Measurements from ENCODE around the gene FAM32A.
"Not testable (repeated sequence)": the region's sequence is repeated elsewhere in the genome, so short reads cannot be mapped to it uniquely, and the experiment has no call there.

Gene FAM32A

DNA sequence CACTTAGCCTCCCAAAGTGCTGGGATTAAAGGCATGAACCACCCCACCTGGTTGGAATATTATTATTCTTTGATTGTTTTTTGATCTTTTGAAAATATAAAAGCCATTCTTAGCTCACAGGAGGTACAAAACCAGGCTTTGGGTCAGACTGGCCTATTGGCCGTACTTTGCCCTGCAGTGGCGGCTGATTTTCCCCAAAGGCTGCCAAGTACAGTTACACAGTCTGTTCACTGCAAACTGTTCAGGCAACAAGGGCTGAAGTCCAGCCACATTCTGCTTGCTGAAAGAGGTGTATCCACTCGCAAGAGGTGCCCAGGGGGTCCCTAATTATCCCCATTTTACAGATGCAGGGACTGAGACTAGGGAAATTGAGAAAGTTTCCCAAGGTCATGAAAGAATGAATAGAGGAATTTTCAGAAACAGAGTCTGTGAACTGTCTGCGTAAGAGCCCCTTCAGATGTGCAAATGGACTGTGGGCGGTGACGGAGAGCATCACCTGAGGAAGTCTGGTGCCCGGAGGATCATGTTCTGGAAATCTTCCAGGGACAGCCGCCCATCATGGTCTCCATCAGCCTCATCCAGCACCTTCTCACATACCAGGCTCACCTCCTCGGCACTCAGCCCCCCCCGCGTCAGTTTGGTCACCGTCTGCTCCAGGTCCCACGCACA lies 20.9 kb upstream of the FAM32A start:
- no peak for DNase-seq (ENCODE audit: low read depth in 2 of 2)

- no peak for DNase-seq (ENCODE audit: low read depth in 2 of 2)
Observed at GRCh38 chr19:16166417-16166816, 18.8 kb upstream of the FAM32A start.

DNA sequence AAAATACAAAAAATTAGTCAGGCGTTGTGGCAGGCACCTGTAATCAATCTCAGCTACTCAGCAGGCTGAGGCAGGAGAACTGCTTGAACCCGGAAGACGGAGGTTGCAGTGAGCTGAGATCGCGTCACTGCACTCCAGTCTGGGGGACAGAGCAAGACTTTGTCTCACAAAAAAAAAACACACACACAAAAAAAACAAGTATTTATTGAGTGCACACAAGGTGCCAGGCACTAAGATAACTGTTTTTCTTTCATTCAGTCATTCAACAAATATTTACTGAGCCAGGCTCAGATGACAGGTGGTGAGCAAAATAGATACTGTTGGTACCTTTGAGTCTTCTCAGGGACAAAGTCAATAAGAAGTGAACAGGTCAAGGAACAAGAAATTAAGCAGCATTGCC lies 18.2 kb upstream of the FAM32A start:
- DNase-seq (ENCODE audit: low read depth in 2 of 2), result no peak

GRCh38 chr19:16168465-16169081 lies 16.6 kb upstream of the FAM32A start:
- no peak for DNase-seq (ENCODE audit: low read depth in 2 of 2)

DNA sequence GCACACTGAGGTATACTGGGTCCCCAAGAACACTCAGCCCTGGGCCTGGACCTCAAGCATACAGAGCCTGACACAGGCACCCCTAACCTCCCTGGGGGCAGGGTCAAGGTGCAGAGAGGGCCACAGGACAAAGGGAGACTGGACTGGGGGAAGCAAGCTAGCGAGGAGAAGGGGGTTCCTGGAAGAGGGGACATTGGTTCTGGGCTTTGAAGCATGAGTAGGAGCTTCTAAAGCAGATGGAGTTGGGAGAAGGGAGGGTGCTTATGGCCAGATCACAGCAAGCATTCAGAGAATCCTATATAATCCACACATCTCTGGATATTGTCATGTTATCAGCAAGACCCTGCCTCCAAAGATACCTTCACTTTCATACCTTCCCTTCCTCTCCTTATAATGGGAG lies 15.1 kb upstream of the FAM32A start:
- no peak for DNase-seq (ENCODE audit: low read depth in 2 of 2)

GRCh38 chr19:16175954-16176353 lies 9.3 kb upstream of the FAM32A start:
- no peak for DNase-seq (ENCODE audit: low read depth in 2 of 2)

DNA sequence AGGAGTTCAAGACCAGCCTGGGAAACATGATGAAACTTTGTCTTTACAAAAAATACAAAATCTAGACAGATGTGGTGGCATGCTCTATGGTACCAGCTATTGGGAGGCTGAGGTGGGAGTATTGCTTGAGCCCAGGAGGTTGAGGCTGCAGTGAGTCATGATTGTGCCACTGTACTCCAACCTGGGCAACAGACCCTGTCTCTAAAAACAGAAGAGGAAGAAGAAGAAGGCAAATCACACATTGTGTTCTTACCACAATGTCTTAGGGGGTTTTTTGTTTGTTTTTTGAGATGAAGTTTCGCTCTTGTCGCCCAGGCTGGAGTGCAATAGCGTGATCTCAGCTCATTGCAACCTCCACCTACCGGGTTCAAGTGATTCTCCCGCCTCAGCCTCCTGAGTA lies 6.3 kb upstream of the FAM32A start:
- DNase-seq (ENCODE audit: low read depth in 2 of 2), result not testable (repeated sequence)

DNA sequence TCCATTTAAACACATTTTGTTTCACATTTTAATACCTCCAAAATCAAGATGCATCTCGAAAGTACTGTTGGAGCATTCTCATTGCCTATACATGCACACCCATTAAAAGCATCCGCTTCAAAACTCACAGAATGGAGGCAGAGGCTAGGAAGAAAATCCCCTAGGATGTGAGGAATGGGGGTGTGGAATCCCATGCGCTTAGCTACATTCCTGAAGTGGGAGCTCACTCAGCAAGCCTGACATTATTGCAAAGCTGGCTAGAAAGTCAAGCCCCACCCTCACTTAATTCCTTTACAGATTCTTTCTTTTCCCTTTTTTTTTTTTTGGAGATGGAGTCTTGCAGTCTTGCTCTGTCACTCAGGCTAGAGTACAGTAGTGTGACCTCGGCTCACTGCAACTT lies 4.6 kb upstream of the FAM32A start:
- DNase-seq (ENCODE audit: low read depth in 2 of 2), result no peak

DNA sequence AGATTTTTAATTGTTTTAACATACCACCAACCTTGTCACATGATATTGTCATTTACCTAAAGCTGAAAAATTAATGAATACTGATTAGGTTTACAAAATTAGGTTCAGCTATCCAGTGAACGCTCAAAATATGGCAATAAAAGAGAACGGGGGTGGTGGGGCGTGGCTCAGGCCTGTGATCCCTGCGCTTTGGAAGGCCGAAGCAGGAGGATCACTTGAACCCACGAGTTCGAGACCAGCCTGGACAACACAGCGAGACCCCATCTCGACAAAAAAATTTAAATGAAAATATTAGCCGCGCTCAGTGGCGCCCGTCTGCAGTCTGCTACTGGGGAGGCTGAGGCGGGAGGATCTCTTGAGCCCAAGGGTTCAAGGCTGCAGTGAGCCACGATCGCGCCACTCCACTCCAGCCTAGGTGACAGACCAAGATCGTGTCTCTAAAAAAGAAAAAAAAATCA lies 516 bp upstream of the FAM32A start:
- DNase-seq (ENCODE audit: low read depth in 2 of 2), result no peak

DNA sequence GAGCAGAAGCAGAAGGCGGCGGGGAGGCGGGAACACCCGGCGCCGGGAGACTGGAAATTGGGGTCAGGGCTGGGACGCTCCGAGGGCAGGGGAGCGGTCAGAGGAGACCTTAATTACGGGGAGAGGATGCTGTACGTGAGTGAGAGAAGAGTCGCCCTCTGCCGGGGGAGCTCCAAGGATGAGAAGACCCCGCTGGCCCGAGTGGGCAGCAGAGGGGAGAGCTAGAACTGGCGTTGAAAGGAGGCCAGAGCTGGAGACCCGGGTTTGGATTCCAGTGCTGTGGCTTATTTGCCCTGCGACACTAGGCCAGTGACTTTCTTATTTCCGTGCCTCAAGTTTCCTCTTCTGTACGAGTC lies 536 bp downstream of the FAM32A start:
- peak in 1 of 2 donors; percentile 27 for DNase-seq (ENCODE audit: low read depth in 2 of 2)

DNA sequence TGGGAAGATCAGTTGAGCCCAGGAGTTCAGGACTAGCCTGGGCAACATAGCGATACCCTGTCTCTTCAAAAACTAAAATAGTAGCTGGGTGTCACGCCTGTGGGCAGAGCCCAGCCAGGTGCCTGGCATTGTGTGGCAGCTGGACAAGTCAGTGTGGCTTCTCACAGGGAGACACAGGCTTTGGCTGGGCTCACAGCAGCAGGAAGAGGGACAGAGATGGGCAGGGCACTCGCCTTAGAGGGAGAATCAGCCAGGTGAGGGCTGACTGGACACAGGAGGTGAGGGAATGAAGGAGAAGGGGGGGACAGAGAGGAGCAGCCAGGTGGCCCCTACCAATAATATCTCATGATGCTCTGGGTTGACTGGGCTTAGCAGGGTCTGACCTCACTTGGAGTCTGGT lies 3.3 kb downstream of the FAM32A start:
- no peak for DNase-seq (ENCODE audit: low read depth in 2 of 2)

DNA sequence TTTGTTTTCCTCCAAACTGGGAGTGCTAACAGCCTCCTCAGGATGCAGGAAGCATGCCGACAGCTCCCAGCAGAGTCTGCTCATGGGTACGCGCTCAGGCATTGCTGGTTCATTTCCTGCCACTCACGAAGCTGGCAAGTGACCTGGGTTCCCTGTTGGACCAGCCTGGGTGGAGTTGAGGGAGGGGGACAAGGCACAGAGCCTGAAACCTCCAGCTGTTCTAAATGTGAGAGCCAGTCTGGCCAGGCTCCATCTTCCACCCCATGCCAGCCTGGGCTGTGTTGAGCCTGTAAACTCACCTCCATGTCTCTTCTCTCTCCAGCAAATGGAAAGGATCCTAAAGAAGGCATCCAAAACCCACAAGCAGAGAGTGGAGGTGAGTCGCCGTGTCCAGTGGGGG lies 5.0 kb downstream of the FAM32A start:
- DNase-seq (ENCODE audit: low read depth in 2 of 2), result no peak

DNA sequence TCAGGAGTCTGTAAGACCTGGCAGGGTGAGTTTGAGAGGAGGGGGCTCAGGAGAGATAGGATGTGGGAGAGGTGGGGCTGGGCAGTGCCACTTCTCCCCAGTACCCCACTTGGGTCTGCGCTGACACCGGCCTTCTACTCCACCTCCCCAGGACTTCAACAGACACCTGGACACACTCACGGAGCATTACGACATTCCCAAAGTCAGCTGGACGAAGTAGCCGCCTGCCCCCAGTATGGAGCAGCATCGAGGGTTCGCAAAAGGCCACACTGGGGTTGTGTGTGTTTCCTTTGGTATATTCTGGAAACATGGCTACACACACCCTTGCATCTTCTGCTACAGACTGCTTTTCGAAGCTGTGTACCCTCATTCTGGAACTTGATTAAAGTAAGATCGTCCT lies 5.5 kb downstream of the FAM32A start:
- DNase-seq (ENCODE audit: low read depth in 2 of 2), result no peak

GRCh38 chr19:16191216-16191908 lies 6.2 kb downstream of the FAM32A start:
- DNase-seq (ENCODE audit: low read depth in 2 of 2), result no peak

GRCh38 chr19:16193466-16193865 lies 8.3 kb downstream of the FAM32A start:
- no peak for DNase-seq (ENCODE audit: low read depth in 2 of 2)

- DNase-seq (ENCODE audit: low read depth in 2 of 2), result no peak
Observed at GRCh38 chr19:16197188-16197621, 12.0 kb downstream of the FAM32A start.

DNA sequence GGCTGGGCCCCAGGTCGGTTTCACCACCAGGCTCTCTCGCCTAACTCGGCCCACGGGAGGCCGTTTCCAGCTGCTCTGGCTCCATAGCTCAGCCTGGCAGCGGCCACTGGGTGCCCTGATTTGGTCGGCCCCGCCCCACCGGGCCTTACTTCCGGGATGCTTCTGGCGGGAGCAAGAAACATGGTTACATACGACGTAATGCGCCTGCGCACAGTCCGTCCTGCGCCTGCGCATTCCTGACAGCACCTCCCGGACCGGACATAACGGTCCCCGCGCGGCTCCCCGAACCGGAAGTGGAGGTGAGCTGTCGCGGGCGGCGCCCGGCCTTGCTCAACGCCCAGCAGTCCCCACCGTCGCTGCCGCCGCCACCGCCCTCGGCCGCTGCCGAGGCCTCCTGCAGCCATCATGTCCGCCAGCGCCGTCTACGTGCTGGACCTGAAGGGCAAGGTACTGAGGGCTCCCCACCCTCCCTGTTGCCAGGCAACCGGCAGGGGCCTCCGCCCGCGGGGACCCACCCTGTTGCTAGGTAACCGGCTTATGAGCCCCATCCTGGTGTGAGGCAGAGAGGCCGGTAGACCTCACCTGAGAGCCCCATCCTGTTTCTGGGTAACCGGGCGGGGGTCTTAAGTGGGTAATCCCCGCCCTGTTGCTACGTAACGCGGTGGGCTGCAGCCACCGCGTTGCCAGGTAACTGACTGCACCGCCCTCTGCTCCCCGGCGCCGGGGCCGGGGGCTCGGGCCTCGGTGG lies 12.6 kb downstream of the FAM32A start, which contains the start of gene AP1M1:
AP1M1 (plus strand) TSS at position 290 of the 748 bp plus-strand sequence; CDS start at position 406, 116 bp downstream.
- DNase-seq (ENCODE audit: low read depth in 2 of 2), result peak; percentile 94 to 98

DNA sequence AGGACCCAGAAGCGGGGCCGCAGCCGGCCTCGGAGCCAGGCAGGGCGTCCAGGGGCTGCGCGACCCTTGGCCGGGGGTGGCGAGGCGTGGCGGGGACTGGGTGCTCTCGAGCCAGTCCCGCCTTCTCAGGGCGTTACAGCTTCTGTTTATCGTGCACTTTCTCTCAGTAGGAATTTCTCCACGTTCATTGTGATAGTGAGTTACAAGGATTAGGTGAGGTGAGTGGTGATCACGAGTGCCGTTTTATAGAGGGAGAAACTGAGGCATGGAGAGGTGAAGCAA lies 13.1 kb downstream of the FAM32A start:
- no peak for DNase-seq (ENCODE audit: low read depth in 2 of 2)

DNA sequence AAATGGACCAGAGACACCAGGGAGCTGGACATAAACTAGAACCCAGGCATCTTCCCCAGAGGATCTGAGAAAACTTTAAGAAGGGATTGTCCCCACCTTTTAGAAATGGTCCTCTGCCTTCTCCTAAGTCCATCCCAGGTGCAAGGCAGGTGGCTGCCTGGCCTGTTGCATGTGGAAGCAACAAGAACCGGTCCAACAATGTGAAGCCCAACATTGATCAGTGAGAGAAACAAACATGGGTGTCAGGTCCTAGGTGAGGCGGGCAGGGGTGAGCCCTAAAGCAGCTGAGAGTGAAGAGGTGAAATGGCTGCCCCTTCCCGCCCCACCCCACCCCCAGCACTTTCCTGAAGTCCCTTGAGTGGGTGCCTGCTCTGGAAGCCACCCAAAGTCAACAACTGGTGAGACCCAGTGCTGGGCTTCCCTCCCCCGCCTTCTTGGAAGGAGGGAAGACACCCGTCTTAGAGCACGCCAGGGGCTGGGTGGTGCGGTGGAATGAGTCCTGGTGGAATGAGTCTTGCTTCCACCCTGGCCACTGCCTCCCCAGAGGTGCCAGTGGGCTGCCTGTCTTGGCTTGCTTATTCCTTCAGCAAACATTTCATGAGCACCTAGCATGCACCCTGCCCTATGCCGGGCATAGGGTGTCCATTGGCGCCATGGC lies 14.2 kb downstream of the FAM32A start:
- DNase-seq (ENCODE audit: low read depth in 2 of 2), result no peak

DNA sequence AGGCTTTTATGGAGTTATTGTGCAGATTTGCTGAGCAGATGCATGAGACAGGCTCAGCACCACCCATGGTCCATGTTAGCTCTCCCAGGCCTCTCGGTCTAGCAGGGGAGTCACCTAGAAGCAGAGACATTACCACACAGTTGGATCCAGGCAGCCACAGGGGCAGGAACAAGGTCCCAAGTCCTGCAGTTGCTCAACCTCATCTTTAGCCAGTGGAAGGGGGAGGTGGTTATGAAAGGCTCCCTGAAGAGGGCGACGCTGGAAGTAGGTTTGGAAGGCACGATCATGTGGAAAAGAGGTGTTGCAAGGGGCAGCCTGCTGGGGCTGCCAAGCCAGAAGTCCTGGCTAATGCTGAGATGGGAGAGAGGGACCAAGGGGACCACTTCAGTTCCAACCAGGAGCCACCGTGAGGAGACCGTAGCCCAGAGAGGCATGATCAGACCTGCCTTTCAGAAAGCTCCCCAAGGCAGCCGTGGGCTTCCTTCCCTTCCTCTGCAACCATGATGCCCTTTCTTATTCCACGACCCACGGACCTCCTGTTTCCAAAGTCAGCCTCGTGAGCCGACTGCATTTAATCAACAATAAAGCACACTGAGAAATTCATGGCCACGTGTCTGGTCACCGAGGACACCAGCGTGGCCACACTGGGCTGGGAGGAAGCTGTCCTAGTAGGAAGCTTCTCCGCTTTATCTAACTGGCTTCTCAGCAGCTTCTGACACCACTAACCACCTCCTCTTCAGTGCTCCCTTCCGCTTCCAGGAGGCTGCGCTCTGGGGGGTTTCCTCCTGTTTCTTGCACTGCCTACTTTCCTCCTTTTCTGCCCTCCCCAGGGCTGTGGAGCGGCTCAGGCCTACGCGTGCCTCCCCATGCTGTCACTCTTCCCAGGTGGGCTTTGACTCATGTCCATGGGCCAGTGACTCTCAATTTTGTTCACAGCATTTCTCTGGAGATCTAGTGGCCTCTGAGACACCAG lies 15.1 kb downstream of the FAM32A start:
- DNase-seq (ENCODE audit: low read depth in 2 of 2), result no peak

DNA sequence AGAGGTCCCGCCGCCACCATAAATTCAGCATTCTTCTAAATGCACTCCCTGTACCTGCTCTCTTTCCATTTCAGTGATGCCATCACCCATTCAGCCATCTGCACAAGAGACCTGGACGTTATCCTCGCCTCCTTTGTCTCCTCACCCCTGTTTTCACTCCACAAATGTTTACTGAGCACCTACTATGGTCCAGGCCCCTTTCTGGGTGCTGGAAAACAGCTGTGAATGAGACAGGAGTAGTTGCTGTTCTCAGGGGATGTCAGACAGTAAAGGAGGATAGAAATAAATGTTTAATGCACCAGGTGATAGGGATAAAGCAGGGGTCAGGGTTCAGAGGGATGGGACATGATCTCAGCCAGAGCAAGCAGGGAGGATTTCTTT lies 15.8 kb downstream of the FAM32A start:
- no peak for DNase-seq (ENCODE audit: low read depth in 2 of 2)

All from stimulated activated CD8-positive, alpha-beta memory T cell treated with anti-CD3 and anti-CD28 coated beads, Interleukin-7, amount 100 ng/mL, for 4 hours (primary cell).